Measurements from ENCODE around the gene UPP2.

Gene UPP2

DNA sequence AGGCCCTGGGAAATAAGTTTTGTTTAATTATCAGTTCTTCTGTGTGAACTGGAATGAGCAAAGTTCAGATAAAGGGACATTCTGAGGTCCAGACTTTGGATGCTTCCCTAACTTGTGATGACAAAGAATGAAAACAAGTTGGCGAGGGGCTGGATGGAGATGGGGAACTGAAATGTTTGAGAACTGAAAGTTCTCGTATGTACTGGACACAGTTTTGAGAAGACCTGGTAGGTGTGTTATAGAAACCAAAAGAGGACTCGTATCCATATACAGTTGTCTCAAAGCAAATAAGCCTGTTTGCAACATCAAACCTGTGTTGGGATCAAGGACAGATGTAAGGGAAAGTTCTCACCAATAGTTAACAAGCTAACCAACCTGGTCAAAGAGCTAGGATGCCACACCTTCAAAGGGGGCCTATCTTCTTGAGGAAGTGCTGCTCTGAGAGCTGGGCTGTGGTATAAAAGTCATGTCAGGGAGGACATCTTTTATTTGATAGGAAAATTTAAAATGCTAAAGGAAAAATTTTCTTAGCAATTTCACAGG, at the start of gene UPP2:
Gene UPP2, plus strand, starts transcription at position 493 of the 543 bp plus-strand sequence. CDS start 188 bp downstream, outside the sequence.
- DNase-seq, result no peak

GRCh38 chr2:158052761-158053160, 48.9 kb upstream of the UPP2 start:
- no peak for DNase-seq

DNA sequence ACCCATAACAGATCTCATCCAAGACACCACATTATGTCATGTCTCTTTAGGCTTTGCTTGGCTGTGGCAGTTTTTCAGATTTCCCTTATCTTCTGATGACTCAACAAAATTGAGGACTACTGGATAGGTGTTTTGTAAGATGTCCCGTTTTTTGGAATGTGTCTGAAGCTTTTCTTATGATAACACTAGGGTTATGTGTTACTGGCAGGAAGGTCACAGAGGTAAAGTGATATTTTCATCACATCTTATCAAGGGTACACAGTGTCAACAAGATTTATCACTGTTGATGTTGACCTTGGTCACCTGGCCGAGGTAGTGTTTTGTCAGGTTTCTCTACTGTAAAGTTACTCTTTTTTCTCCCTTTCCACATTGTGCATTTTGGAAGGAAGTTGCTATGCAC, 44.8 kb upstream of the UPP2 start:
- DNase-seq, result no peak

DNA sequence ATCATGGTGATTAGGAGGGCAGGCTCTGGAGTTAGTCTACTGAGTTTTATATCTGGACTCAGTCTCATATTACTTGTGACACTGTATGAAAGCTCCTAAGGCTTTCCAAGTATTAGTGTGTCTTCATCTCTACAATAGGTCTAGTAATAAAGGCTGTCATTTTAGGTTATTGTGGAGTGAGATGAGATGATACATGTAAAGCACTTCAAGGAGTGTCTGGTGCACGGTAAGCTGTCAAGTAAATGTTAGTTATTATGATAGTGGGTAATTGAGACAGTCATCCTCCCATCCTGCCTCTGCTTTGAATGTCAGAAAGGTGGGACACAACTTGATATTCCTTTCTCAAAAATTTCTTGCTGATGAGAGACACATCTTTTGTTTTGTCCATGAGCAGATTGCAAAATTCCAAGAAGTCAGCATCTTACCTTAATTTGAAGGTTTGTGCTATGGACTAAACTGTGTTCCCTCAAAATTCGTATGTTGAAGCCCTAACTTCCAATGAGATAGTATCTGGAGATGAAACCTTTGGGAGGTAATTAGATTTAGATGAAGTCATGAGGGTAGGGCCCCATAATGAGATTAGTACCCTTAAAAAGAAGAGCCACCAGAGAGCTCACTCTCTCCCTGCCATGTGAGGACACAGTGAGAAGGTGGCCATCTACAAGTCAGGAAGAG, 41.4 kb upstream of the UPP2 start:
- no peak for DNase-seq

DNA sequence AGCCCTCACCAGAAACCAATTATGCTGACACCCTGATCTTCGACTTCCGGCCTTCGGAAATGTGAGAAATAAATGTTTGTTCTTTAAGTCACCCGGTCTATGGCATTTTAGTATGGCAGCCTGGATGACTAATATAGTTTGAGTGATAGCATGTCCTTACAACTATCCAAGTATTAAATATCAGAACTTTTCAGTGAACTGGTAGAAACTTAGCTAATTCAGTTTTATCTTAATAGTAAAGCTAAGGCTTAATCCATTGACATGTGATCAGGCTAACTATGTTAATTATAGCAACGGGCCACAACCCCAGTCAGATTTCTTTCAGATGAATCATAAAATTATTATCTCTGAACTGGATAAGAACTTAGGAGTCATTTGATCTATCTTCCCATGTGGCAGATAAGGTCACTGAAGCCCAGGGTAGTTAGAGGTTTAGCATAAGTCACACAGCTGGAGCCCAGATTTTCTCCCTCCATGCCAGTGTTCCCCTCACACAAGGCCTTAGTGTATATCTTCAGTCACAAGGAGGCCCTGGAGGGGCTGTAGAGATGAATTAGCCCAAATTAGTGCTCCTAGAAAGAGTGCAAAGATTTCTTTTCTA, 40.7 kb upstream of the UPP2 start:
- no peak for DNase-seq

- DNase-seq, result no peak
Observed at GRCh38 chr2:158061763-158062162, 39.9 kb upstream of the UPP2 start.

DNA sequence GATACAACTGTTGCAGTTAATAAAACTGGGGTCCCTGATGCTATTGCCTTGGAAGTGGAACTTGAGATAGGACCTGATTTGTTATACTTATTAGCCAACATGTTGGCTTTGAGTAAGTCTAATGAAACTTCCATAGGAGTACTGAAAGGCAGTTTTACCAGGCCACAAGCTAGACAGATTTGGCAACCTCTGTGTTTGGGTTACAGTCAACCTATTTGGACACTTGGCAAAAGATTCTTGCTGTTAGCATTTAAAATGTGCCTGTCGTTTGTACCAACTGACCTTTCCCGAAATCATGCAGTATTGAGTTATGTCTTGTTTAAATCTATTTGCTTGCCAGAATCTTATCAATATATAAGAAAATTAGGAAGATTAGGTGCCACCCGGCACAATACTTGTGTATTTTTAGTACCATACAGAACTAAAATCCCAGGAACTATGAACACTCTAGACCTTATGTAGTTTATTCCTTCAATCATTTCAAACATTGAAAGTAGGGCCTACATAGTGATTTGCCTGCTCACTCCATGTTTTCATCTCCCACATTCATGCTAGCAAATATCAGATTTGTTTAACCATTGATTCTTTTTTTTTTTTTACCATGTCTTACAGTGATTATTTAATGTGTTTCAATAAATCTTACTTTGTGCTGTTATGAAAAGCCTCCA, 35.5 kb upstream of the UPP2 start:
- no peak for DNase-seq

- DNase-seq, result no peak
Observed at GRCh38 chr2:158071018-158071417, 30.7 kb upstream of the UPP2 start.

DNA sequence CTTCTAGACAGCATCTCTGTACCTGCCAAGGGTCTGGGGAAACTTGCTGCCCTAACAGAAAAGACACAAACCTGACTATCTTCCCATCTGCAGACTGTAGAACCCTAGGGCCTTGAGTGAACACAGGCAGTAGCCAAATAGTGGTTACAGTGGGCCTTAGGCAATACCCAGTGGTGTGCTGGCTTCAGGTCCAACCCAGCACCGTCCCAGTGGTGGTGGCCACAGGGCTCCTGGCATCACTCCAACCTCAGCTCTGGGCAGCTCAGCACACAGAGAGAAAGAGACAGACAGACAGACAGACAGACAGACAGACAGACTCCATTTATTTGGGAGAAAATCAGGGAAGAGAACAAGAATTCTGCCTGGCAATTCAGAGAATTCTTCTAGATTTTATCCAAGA, 29.3 kb upstream of the UPP2 start:
- DNase-seq, result no peak

DNA sequence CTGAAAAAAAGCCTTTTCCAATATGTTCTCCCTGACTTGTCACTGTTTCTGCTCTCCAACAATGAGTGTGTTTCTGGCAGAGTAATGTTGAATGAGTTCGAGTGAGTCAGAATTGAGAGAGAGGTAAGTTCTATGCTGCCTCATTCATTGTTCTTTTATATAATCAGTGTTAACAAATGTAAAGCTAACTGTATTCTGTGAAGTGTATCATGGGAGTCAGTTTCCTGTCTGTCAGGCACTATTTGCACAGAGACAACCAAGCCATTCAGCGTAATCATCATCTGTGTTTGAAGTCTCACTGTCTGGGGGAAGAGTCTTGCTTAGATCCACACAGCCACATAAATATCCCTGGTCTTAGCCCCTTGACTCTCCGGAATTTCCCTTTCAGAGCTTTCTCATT, 22.0 kb upstream of the UPP2 start:
- no peak for DNase-seq

- DNase-seq, result no peak
Observed at GRCh38 chr2:158088093-158088492, 13.6 kb upstream of the UPP2 start.

- no peak for DNase-seq
Observed at GRCh38 chr2:158089322-158089721, 12.4 kb upstream of the UPP2 start.

DNA sequence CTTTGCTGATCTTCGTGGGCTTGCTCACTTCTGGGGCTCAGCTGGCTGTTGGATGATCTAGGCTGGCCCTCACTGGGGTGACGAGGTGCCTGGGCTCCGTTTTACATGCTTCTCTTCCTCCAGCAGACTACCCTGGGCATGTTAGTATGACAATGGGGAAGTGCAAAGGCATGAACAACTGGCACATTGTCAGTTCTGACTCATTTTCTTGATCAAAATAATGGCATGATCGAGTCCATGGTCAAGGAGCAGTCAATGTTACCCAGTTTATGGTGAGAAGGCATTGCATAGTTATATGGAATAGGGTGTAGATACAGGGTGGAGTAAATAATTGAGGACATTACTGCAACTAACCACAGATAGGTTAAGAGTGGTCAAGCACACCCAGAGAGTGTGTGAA, 10.0 kb upstream of the UPP2 start:
- no peak for DNase-seq

DNA sequence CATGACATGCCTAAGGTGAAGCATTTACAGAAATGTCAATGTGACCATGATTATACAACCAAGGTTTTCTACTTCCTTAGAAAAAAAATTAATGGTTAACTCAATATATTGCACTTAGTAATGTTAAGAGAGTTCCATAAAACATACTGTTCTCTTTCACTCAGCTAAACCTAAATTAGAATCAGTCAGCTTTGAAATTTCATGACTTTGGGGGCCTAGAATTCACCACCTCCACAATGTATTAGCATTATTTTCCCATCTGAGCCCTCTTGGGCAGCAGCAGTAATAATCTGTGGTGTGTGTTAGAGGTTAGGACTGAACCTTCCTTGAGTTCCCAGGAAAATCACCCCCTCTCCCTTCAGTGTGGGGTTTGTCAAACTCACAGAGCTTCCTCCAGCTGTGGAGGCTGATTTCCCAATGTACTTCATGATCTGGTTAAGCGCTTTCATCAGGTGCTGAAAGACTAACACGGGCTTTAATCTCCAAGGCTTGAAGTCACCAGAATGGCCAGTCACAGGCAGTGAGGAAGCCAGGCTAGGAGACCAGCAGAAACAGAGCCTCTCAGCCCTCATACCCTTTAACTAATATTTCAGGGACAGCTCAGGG, 7.1 kb upstream of the UPP2 start:
- DNase-seq, result no peak

- DNase-seq, result no peak
Observed at GRCh38 chr2:158095269-158095668, 6.4 kb upstream of the UPP2 start.

GRCh38 chr2:158095912-158096311, 5.8 kb upstream of the UPP2 start:
- DNase-seq, result no peak

GRCh38 chr2:158097481-158097880, 4.2 kb upstream of the UPP2 start:
- DNase-seq, result no peak

- no peak for DNase-seq
Observed at GRCh38 chr2:158098178-158098577, 3.5 kb upstream of the UPP2 start.

GRCh38 chr2:158099716-158100115, 2.0 kb upstream of the UPP2 start:
- DNase-seq, result no peak

DNA sequence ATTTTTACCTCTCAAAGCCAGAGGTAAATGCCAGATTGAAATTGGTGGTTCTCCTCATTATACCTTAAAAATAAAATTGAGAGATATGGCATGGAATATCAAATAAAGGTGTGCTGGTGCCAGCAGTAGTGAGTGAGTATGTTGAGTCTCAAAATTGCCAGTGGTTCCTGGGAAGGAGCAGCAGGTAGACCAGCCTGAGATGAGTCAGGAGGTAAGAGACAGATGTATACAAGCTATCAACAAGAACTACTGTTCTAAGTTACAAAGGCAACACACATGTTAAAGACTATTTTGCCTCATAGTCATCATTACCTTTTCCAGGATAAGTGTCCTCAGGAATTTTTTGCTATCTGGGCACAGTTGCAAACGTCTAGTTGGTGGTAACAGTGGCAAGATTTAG, 1.3 kb upstream of the UPP2 start:
- DNase-seq, result no peak

DNA sequence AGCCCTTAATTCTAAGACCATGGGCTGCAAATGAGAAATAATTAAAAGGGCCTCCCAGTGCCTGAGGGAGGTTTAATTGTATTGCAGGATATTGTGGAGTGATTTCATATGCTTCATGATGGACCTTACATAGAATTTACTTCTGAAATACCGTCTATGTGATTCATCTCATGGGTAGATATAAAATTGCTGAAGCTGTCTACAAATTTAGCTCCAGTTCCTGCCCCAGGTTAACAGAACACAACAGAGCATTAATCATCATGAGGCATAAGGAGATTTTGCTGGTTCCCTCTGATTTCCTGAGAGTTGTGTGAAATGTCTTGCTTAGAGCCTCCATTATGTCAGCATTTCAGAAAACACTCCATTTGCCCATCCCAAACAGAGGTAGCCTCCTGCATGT, 770 bp downstream of the UPP2 start:
- no peak for DNase-seq

- DNase-seq, result no peak
Observed at GRCh38 chr2:158103411-158104012, 1.8 kb downstream of the UPP2 start.

DNA sequence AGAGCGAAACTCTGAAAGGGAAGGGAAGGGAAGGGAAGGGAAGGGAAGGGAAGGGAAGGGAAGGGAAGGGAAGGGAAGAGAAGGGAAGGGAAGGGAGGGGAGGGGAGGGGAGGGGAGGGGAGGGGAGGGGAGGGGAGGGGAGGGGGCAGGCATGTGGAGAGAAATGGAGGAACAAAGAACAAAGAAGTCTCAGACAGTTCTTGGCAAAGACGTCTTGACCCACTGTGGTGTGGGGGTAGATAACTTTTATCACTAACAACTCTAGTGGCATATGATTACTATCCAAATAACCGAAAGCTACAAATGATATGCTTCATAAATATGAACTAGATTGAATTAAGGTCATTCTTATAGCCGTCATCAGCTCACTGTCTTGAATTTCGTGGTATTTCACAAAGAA, 3.2 kb downstream of the UPP2 start:
- no peak for DNase-seq

Data from NCI-H1105 (cell line).